ENCODE results near the gene CGREF1. TPM values are rescaled to one million over a fixed set of nuclear protein-coding genes. Genes with fewer than 3 reads are reported as not detected.

The CGREF1 gene
- total and polyA plus RNA-seq, 8 donors, result 0.31 to 3.4 (median 0.67) TPM

- Histone ChIP-seq H3K4me3 (peak overlapping the region; percentile 72 to 91), H3K9me3 (no peaks in the 10 kb centered on the region), H3K4me1 (peaks cover 24 to 68% of the 10 kb centered on the region in 2 donors), H3K36me3 (peaks cover 0 to 38% of the 10 kb centered on the region in 2 donors), H3K27me3 (no peaks in the 10 kb centered on the region), H3K27ac (peak overlapping the region; percentile 85 to 92)
- no peak for TF ChIP-seq CTCF (IDR thresholded peaks at IDR 0.05)
- intact Hi-C loops (cut with DNase I), result no loop called here
- DNase-seq (no peak), ATAC-seq (peak; percentile 4)
These were observed 48.2 kb downstream of the CGREF1 start for GRCh38 chr2:27070653-27071276.

GRCh38 chr2:27069961-27070618 is 48.8 kb downstream of the CGREF1 start:
- ATAC-seq, result no peak
- no peak for DNase-seq
- Histone ChIP-seq H3K36me3 (peaks cover 0 to 39% of the 10 kb centered on the region in 2 donors), H3K4me3 (peak overlapping the region; percentile 72 to 91), H3K9me3 (no peaks in the 10 kb centered on the region), H3K27ac (peak overlapping the region in 1 of 2 donors; percentile 92), H3K27me3 (no peaks in the 10 kb centered on the region), H3K4me1 (peaks cover 21 to 61% of the 10 kb centered on the region in 2 donors)
- intact Hi-C loops (cut with DNase I), result no loop called here
- TF ChIP-seq CTCF (IDR thresholded peaks at IDR 0.05), result no peak

GRCh38 chr2:27069436-27069835 is 49.5 kb downstream of the CGREF1 start:
- peaks cover 0 to 44% of the 10 kb centered on the region in 2 donors for H3K36me3 ChIP-seq
- no peaks in the 10 kb centered on the region for H3K9me3 ChIP-seq
- peaks cover 19 to 55% of the 10 kb centered on the region in 2 donors for H3K4me1 ChIP-seq
- ATAC-seq (no peak), DNase-seq (no peak)
- H3K27me3 ChIP-seq, result no peaks in the 10 kb centered on the region
- H3K4me3 ChIP-seq, result no peak overlapping the region
- intact Hi-C loops (cut with DNase I), result no loop called here
- TF ChIP-seq CTCF (IDR thresholded peaks at IDR 0.05), result no peak
- no peak overlapping the region for H3K27ac ChIP-seq

- Histone ChIP-seq H3K4me1 (peaks cover 19 to 40% of the 10 kb centered on the region in 2 donors), H3K27me3 (no peaks in the 10 kb centered on the region), H3K4me3 (no peak overlapping the region), H3K9me3 (no peaks in the 10 kb centered on the region), H3K36me3 (peaks cover 0 to 44% of the 10 kb centered on the region in 2 donors), H3K27ac (no peak overlapping the region)
- DNase-seq, result no peak
- intact Hi-C loops (cut with DNase I), result no loop called here
- no peak for TF ChIP-seq CTCF (IDR thresholded peaks at IDR 0.05)
- no peak for ATAC-seq
These were observed 51.5 kb downstream of the CGREF1 start for GRCh38 chr2:27067385-27067784.

- Histone ChIP-seq H3K27ac (no peak overlapping the region), H3K9me3 (no peaks in the 10 kb centered on the region), H3K4me1 (peaks cover 9 to 27% of the 10 kb centered on the region in 2 donors), H3K27me3 (no peaks in the 10 kb centered on the region), H3K36me3 (peaks cover 0 to 49% of the 10 kb centered on the region in 2 donors), H3K4me3 (no peak overlapping the region)
- ATAC-seq, result no peak
- intact Hi-C loops (cut with DNase I), result no loop called here
- no peak for DNase-seq
- TF ChIP-seq CTCF (IDR thresholded peaks at IDR 0.05), result no peak
These were observed 53.8 kb downstream of the CGREF1 start for GRCh38 chr2:27065128-27065527.

All from left lung (tissue), 10 donors.